Stimulated activated CD8-positive, alpha-beta memory T cell treated with anti-CD3 and anti-CD28 coated beads, Interleukin-15, amount 100 ng/mL, for 24 hours (primary cell): ENCODE data around the gene PLIN4.
A peak's percentile ranks its signal among the peaks of the same experiment; 100 is the strongest.

Experiments
- DNase-seq: peaks from one replicate; pipeline ENCODE4 v3.0.0-alpha.2; 2020; ENCODE audit warnings: low read depth

The PLIN4 gene

DNA sequence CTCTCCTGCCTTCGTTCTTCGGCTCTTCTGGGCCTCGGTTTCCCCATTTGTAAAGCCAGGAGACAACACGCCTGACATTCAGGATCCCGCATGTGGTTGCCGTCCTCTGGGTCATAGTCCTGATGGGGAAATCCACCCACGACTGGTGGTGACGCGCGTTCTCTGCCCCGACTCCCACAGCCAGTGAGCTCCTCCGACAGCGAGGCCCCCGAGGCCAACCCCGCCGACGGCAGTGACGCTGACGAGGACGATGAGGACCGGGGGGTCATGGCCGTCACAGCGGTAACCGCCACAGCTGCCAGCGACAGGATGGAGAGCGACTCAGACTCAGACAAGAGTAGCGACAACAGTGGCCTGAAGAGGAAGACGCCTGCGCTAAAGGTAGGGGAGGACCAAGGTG is 29.8 kb downstream of the PLIN4 start:
- no peak for DNase-seq

- DNase-seq, result no peak
Measured at GRCh38 chr19:4487572-4487971, 30.7 kb downstream of the PLIN4 start.

GRCh38 chr19:4483385-4483784 is 34.9 kb downstream of the PLIN4 start:
- no peak for DNase-seq

DNA sequence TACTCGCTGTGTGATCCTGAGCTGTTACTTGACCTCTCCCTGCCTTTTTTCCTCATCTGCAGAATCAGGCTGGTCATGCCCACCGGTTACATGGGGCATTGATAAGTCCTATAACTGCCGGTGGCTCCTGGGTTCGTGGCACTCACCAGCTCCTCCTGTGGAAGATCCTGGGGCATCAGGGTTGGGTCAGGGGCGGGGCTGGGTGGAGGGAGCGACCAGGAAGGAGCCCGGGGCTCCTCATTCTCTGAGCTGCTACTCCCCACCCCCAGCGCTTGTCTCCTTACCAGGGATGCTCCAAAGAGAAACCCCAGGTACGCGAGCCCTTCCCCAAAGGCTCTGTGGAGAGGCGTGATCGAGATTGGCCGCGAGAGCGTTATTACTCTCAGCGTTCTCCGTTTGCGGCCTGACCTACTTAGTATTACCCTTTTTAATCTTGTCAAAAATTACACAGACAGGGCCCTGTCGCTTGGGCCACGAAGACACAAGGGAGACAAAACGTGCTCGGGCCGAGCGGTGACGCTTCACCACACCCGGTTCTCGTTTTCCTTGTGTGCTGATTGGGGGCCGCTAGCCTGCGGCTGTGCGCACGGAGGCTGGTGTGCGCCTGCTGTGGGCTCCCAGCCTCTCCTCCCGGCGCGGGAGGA is 35.4 kb downstream of the PLIN4 start:
- no peak for DNase-seq

DNA sequence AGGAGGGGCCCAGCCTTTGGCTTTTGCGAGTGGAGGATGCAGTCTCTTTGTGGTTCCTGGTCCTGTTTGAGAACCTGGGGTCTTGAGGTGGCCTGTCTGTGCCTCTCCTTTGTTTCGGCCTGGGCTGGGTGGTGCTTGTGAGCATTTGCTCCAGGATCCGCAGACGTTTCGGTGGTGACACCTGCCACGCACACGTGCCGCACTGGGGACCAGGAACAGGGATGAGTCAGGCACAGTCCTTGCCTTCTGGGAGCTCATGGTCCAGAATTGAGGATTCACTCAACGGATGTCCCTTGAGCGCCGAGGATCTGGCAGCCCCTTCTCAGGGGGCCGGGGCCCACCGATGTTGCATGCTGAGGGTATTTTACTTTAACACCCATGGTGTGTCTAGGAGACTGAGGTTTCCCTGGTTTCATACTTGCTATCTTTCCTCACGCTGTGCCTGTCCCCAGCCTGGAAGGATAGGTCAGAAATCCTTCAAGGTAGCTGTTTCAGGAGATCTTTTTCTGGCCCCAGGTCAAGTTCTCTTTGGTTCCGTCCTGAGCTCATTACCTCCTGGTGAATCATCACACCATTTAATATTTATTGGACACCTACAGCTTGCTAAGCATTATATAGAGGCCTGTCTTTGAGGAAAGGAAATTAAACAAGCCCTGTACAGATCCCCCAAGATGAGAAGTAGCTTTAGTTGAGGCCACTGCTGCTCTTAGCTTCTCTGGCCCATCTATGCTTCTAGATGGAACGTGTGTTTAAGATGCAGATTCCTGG is 41.1 kb downstream of the PLIN4 start:
- no peak for DNase-seq

DNA sequence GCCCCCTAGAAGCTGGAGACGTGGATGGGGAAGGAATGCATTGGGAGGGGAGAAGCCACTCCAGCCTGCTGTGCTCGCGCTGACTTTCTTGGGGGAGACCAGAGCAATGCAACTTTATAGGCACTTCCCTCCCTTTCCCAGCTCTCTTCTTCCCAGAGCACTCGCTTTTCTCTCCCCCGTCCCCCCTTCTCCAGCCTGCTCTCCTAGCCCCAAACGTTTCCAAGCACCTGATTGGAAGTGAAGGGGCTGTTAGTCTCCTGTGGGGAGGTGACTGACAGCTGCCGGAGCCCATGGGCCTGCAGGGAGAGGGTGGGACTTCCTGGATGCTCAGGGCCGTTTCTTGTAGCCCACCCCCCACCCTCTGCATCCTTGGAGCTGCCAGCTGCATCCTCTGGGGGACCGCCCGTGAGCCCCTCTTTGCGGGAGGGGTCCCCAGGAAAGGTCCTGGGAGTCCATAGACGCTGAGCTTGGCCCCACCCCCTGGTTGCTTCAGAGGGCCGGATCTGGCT is 43.7 kb downstream of the PLIN4 start:
- no peak for DNase-seq

- no peak for DNase-seq
Measured at GRCh38 chr19:4473763-4474513, 44.3 kb downstream of the PLIN4 start.

DNA sequence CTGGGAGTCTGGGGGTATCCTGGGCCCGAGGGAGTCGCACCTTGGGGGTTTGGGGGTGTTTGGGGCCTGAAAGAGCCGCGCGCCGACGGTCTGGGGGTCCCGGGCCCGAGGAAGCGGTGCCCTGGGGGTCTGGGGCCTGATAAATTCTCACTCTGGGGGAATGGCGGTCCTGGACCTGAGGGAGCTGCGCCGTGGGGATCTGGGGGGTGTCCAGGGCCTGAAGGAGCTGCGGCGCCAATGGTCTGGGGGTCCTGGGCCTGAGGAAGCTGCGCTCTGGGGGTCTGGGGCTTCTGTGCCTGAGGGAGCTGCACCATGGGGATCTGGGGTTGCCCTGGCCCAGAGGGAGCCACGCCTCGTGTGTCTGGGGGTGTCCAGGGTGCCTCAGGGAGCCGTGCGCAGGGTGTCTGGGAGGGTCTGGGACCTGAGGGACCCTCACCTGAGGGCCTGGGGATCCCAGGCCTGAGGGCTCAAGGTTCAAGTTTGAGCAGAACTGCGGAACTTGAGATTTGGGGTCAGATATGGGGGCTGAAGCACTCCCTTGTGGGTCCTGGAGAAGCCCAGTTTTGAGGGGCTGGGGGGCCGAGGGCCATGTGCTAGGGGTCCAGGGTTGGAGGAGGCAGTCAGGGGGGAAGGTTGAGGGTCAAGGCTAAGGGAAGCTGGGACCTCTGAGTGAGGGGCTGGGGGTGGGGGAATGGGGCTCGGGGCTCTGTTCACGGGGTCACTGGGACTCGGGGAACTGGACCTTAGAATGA is 45.1 kb downstream of the PLIN4 start:
- no peak for DNase-seq

DNA sequence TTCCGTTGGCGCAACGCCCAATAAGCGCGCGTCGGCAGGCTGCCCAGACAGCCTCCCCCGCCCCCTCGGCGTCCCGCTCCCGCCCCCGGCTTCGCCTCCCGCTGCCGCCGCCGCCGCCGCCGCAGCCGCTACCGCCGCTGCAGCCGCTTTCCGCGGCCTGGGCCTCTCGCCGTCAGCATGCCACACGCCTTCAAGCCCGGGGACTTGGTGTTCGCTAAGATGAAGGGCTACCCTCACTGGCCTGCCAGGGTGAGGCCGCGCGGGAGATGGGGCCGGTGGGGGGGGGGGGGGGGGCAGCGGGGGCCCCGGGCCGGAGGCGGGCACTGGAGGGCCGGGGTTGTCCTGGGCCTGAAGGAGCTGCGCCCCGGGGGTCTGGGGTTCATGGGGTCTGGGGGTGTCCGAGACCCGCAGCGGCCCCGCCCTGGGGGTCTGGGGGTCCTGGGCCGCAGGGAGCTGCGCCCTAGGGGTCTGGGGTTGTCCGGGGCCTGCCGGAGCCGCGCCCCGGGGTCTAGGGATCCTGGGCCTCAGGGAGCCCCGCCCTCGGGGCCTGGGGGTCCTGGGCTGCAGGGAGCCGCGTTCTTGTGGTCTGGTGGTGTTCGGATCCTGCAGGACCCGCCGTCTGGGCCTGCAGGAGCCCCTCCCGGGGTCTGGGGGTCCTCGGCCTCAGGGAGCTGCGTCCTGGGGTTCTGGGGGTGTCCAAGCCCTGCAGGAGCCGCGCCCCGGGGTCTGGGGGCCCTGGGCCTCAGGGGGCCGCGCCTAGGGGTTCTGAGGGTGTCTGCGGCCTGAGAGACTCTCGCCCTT is 45.9 kb downstream of the PLIN4 start, which contains the start of gene HDGFL2:
Gene HDGFL2 (plus strand): TSS at position 124 of the 801 bp plus-strand sequence. CDS start 54 bp downstream, at position 178.
- no peak for DNase-seq

- peak; percentile 89 for DNase-seq
Measured at GRCh38 chr19:4471403-4472173, 46.7 kb downstream of the PLIN4 start.

- DNase-seq, result no peak
Measured at GRCh38 chr19:4467835-4468234, 50.5 kb downstream of the PLIN4 start.

GRCh38 chr19:4464815-4465581 is 53.3 kb downstream of the PLIN4 start:
- no peak for DNase-seq

DNA sequence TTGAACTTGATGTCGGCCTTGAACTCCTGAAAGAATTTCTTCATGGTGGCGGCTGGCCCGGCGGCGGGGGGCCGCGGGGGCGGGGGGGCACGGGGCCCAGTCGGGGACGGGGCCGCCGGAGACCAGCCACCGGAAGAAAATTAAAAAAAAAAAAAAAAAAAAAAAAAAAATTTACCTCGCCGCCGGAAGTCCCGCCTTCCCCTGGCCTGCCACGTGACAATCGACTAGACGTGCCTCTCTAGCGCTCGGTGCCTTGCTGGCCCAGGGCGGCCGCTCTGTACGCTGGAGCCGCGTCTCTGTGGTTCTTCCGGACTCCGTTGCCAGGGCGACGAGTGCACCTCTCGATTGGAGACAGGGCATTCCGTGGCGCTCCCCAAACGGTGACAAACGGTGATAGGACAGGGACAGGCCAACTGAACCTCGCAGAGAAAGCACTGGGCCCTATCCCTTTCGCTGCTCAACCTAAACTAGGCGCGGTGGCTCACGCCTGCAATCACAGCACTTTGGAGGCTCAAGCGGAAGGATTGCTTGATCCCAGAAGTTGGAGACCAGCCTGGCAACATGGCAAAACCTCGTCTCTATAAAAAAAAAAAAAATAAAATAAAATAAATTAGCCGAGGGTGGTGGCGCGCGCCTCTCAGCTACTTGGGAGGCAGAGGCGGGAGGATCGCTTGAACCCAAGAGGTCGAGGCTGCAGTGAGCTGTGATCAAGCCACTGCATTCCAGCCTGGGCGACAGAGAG is 60.5 kb downstream of the PLIN4 start, which contains the start of gene UBXN6:
Gene UBXN6 (minus strand): TSS at position 141 of the 742 bp plus-strand sequence. CDS start 97 bp downstream, at position 44.
- DNase-seq, result peak; percentile 85

GRCh38 chr19:4456843-4457653 is 61.2 kb downstream of the PLIN4 start:
- no peak for DNase-seq

DNA sequence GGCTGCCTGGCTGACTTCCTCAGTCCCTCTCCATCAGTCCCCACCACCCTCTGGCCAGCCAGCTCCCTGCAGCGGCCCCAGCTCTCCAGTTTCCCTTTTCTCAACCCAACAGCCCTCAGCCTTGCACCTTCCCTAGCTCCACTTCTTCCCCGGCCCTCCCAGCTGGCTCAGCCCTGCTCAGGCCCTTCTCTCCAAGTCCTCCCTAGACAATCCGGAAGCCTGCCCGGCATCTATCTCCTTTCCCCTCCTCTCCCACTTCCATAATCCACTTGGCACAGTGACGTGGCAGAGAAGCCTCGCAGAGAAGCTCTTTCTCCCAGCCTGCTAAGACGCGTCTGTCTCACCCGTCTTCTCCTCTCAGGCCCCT is 61.8 kb downstream of the PLIN4 start:
- no peak for DNase-seq

GRCh38 chr19:4455719-4456475 is 62.4 kb downstream of the PLIN4 start:
- no peak for DNase-seq
